ENCODE results near the gene UNC13B. TPM values are rescaled to one million over a fixed set of nuclear protein-coding genes. Genes with fewer than 3 reads are reported as not detected.
A peak's percentile ranks its signal among the peaks of the same experiment; 100 is the strongest.

UNC13B gene
- total RNA-seq, 4 donors from 2014 or later: 28.0 to 39.3 (median 34.3) TPM

GRCh38 chr9:35338561-35339274, 176.9 kb downstream of the UNC13B start:
- peaks cover 0 to 17% (median 0%) of the 10 kb centered on the region in 4 donors for H3K4me1 ChIP-seq
- WGBS, 2 donors: 93 to 95% methylated on average over 6 of the region's 6 CpGs
- no peak overlapping the region for H3K4me3 ChIP-seq
- H3K27ac ChIP-seq: no peak overlapping the region
- no peak for DNase-seq (ENCODE audit: low spot score in 2 of 2)
- no peaks in the 10 kb centered on the region for H3K27me3 ChIP-seq
- H3K36me3 ChIP-seq: peaks cover 0 to 15% (median 0%) of the 10 kb centered on the region in 3 donors
- TF ChIP-seq EP300 (IDR thresholded peaks at IDR 0.05): no peak
- TF ChIP-seq POLR2A (IDR thresholded peaks at IDR 0.05): no peak
- TF ChIP-seq CTCF (IDR thresholded peaks at IDR 0.05): no peak
- H3K9me3 ChIP-seq: no peaks in the 10 kb centered on the region

GRCh38 chr9:35340046-35340445, 178.2 kb downstream of the UNC13B start:
- 84 to 94% methylated on average over 1 of the region's 1 CpG for WGBS, 2 donors
- peaks cover 0 to 17% (median 0%) of the 10 kb centered on the region in 4 donors for H3K4me1 ChIP-seq
- H3K27ac ChIP-seq: no peak overlapping the region
- no peak for DNase-seq (ENCODE audit: low spot score in 2 of 2)
- no peak for TF ChIP-seq CTCF (IDR thresholded peaks at IDR 0.05)
- TF ChIP-seq EP300 (IDR thresholded peaks at IDR 0.05): no peak
- no peak for TF ChIP-seq POLR2A (IDR thresholded peaks at IDR 0.05)
- H3K4me3 ChIP-seq: no peak overlapping the region
- H3K27me3 ChIP-seq: no peaks in the 10 kb centered on the region
- peaks cover 0 to 15% (median 0%) of the 10 kb centered on the region in 3 donors for H3K36me3 ChIP-seq
- no peaks in the 10 kb centered on the region for H3K9me3 ChIP-seq

GRCh38 chr9:35341021-35341420, 179.2 kb downstream of the UNC13B start:
- H3K27ac ChIP-seq: peak overlapping the region in 1 of 4 donors; percentile 54
- DNase-seq (ENCODE audit: low spot score in 2 of 2): no peak
- peaks cover 0 to 15% (median 0%) of the 10 kb centered on the region in 3 donors for H3K36me3 ChIP-seq
- H3K4me1 ChIP-seq: peaks cover 0 to 17% (median 0%) of the 10 kb centered on the region in 4 donors
- 78 to 82% methylated on average over 2 of the region's 2 CpGs for WGBS, 2 donors
- H3K27me3 ChIP-seq: no peaks in the 10 kb centered on the region
- TF ChIP-seq POLR2A (IDR thresholded peaks at IDR 0.05) (no peak), CTCF (IDR thresholded peaks at IDR 0.05) (no peak), EP300 (IDR thresholded peaks at IDR 0.05) (no peak)
- no peaks in the 10 kb centered on the region for H3K9me3 ChIP-seq
- H3K4me3 ChIP-seq: no peak overlapping the region

- Histone ChIP-seq H3K4me1 (peaks cover 0 to 17% (median 0%) of the 10 kb centered on the region in 4 donors), H3K27me3 (no peaks in the 10 kb centered on the region), H3K9me3 (no peaks in the 10 kb centered on the region), H3K27ac (peak overlapping the region in 1 of 4 donors; percentile 54), H3K4me3 (peak overlapping the region in 1 of 4 donors; percentile 18), H3K36me3 (peaks cover 0 to 15% (median 0%) of the 10 kb centered on the region in 3 donors)
- WGBS, 2 donors: 12 to 25% methylated on average over 5 of the region's 5 CpGs
- TF ChIP-seq CTCF (IDR thresholded peaks at IDR 0.05) (no peak), EP300 (IDR thresholded peaks at IDR 0.05) (peak in 1 of 2 donors; percentile 40)
- DNase-seq (ENCODE audit: low spot score in 2 of 2): peak; percentile 16 to 22
These were observed 179.8 kb downstream of the UNC13B start for GRCh38 chr9:35341585-35341984.

GRCh38 chr9:35342221-35342958, 180.6 kb downstream of the UNC13B start:
- Histone ChIP-seq H3K36me3 (peaks cover 0 to 17% (median 0%) of the 10 kb centered on the region in 3 donors), H3K4me3 (peak overlapping the region in 1 of 4 donors; percentile 18), H3K4me1 (peaks cover 0 to 17% (median 0%) of the 10 kb centered on the region in 4 donors), H3K27ac (no peak overlapping the region), H3K9me3 (no peaks in the 10 kb centered on the region), H3K27me3 (no peaks in the 10 kb centered on the region)
- no peak for DNase-seq (ENCODE audit: low spot score in 2 of 2)
- WGBS, 2 donors: 74 to 79% methylated on average over 4 of the region's 4 CpGs
- TF ChIP-seq POLR2A (IDR thresholded peaks at IDR 0.05) (no peak), EP300 (IDR thresholded peaks at IDR 0.05) (no peak), CTCF (IDR thresholded peaks at IDR 0.05) (no peak)
